ENCODE results near the gene ADCY7. TPM values are rescaled to one million over a fixed set of nuclear protein-coding genes. Genes with fewer than 3 reads are reported as not detected.
A peak's percentile ranks its signal among the peaks of the same experiment; 100 is the strongest.

ADCY7 gene
- total RNA-seq, 1 experiment from 2014 or later = 5.9 TPM

DNA sequence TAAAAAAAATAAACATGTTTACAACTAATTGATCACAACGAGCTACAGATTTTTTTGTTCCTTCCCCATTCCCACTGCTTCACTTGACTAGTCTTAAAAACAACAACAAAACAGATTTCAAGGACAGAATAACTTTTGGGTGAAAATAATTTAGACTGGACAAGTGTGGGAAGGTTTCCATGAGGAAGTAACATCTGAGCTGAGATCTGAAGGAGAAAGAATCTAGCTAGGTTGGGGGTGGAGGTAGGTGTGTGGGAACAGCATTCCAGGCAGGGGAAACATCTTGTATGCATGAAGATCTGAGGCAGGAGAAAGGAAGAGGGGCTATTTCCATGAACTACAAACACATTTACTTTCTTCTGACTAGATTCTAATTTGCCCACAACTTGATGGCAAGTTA, 93.3 kb downstream of the ADCY7 start:
- CTCF ChIA-PET = interaction anchor here (0.6 to 1.8 kb wide), 10 partner anchors 9 to 338 kb away, joined by 3 to 4 read pairs (median 3); no protein-coding TSS in a partner anchor
- no peak for ATAC-seq
- Mint-ChIP-seq H3K36me3 (peaks cover 44% of the 10 kb centered on the region), H3K27me3 (ENCODE audit: low read depth) (no peaks in the 10 kb centered on the region), H3K27ac (peak overlapping the region; percentile 3; the same call in 1 of the 2 replicates), H3K4me3 (no peak overlapping the region), H3K4me1 (peaks cover 6% of the 10 kb centered on the region; the same call in 1 of the 2 replicates), H3K9me3 (no peaks in the 10 kb centered on the region)
- POLR2A ChIA-PET = no interaction called here
- no peak for DNase-seq (ENCODE audit: low spot score)
- TF ChIP-seq GRHL2 (CRISPR knock-in tag; IDR thresholded peaks at IDR 0.05; ENCODE audit: insufficient replicate concordance, severe bottlenecking) (no peak), HMGXB4 (CRISPR knock-in tag; IDR thresholded peaks at IDR 0.05) (no peak), SMAD4 (CRISPR knock-in tag; IDR thresholded peaks at IDR 0.05) (no peak), EMX1 (CRISPR knock-in tag; IDR thresholded peaks at IDR 0.05) (no peak), MYBL2 (CRISPR knock-in tag; IDR thresholded peaks at IDR 0.05) (no peak), NFYB (CRISPR knock-in tag; conservative IDR thresholded peaks at IDR 0.05; ENCODE audit: low read depth) (no peak), CREB1 (CRISPR knock-in tag; IDR thresholded peaks at IDR 0.05) (no peak), CBFB (CRISPR knock-in tag; IDR thresholded peaks at IDR 0.05; ENCODE audit: low read depth) (no peak), ELF4 (CRISPR knock-in tag; IDR thresholded peaks at IDR 0.05; ENCODE audit: low read depth) (no peak), OVOL2 (CRISPR knock-in tag; IDR thresholded peaks at IDR 0.05; ENCODE audit: borderline replicate concordance) (no peak), GTF2I (CRISPR knock-in tag; conservative IDR thresholded peaks at IDR 0.05) (no peak), KAT7 (CRISPR knock-in tag; IDR thresholded peaks at IDR 0.05; ENCODE audit: borderline replicate concordance) (no peak)
- TF ChIP-seq, protein P1, sequence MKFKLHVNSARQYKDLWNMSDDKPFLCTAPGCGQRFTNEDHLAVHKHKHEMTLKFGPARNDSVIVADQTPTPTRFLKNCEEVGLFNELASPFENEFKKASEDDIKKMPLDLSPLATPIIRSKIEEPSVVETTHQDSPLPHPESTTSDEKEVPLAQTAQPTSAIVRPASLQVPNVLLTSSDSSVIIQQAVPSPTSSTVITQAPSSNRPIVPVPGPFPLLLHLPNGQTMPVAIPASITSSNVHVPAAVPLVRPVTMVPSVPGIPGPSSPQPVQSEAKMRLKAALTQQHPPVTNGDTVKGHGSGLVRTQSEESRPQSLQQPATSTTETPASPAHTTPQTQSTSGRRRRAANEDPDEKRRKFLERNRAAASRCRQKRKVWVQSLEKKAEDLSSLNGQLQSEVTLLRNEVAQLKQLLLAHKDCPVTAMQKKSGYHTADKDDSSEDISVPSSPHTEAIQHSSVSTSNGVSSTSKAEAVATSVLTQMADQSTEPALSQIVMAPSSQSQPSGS (CRISPR knock-in tag; IDR thresholded peaks at IDR 0.05; ENCODE audit: borderline replicate concordance, low read depth) = no peak
- TF ChIP-seq, protein P2, sequence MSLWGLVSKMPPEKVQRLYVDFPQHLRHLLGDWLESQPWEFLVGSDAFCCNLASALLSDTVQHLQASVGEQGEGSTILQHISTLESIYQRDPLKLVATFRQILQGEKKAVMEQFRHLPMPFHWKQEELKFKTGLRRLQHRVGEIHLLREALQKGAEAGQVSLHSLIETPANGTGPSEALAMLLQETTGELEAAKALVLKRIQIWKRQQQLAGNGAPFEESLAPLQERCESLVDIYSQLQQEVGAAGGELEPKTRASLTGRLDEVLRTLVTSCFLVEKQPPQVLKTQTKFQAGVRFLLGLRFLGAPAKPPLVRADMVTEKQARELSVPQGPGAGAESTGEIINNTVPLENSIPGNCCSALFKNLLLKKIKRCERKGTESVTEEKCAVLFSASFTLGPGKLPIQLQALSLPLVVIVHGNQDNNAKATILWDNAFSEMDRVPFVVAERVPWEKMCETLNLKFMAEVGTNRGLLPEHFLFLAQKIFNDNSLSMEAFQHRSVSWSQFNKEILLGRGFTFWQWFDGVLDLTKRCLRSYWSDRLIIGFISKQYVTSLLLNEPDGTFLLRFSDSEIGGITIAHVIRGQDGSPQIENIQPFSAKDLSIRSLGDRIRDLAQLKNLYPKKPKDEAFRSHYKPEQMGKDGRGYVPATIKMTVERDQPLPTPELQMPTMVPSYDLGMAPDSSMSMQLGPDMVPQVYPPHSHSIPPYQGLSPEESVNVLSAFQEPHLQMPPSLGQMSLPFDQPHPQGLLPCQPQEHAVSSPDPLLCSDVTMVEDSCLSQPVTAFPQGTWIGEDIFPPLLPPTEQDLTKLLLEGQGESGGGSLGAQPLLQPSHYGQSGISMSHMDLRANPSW (CRISPR knock-in tag; conservative IDR thresholded peaks at IDR 0.05; ENCODE audit: low read depth) = no peak
- TF ChIP-seq, protein P3, sequence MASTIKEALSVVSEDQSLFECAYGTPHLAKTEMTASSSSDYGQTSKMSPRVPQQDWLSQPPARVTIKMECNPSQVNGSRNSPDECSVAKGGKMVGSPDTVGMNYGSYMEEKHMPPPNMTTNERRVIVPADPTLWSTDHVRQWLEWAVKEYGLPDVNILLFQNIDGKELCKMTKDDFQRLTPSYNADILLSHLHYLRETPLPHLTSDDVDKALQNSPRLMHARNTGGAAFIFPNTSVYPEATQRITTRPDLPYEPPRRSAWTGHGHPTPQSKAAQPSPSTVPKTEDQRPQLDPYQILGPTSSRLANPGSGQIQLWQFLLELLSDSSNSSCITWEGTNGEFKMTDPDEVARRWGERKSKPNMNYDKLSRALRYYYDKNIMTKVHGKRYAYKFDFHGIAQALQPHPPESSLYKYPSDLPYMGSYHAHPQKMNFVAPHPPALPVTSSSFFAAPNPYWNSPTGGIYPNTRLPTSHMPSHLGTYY (CRISPR knock-in tag; IDR thresholded peaks at IDR 0.05) = no peak
- TF ChIP-seq, protein P4, sequence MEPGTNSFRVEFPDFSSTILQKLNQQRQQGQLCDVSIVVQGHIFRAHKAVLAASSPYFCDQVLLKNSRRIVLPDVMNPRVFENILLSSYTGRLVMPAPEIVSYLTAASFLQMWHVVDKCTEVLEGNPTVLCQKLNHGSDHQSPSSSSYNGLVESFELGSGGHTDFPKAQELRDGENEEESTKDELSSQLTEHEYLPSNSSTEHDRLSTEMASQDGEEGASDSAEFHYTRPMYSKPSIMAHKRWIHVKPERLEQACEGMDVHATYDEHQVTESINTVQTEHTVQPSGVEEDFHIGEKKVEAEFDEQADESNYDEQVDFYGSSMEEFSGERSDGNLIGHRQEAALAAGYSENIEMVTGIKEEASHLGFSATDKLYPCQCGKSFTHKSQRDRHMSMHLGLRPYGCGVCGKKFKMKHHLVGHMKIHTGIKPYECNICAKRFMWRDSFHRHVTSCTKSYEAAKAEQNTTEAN (CRISPR knock-in tag; IDR thresholded peaks at IDR 0.05) = no peak
- TF ChIP-seq, protein P5, sequence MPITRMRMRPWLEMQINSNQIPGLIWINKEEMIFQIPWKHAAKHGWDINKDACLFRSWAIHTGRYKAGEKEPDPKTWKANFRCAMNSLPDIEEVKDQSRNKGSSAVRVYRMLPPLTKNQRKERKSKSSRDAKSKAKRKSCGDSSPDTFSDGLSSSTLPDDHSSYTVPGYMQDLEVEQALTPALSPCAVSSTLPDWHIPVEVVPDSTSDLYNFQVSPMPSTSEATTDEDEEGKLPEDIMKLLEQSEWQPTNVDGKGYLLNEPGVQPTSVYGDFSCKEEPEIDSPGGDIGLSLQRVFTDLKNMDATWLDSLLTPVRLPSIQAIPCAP (CRISPR knock-in tag; IDR thresholded peaks at IDR 0.05) = no peak

Measured in WTC11 (cell line).